Mesenchymal stem cell (in vitro differentiated cells and primary cell): Measurements from ENCODE around the gene SH3TC2.

Experiments used
- DNase-seq: peaks from one replicate; pipeline ENCODE4 v3.0.0-alpha.2; 2013
- H2AFZ ChIP-seq: one replicate; pipeline ENCODE4 v1.6.1; 2013; ENCODE audit warnings: low read depth, mild to moderate bottlenecking, control low read depth, inconsistent platforms, low read length, moderate library complexity
- H2AK5ac ChIP-seq: 2 replicates; pipeline ENCODE4 v1.6.1; 2013; ENCODE audit warnings: low read length, moderate library complexity, mild to moderate bottlenecking, inconsistent platforms; ENCODE audit not compliant: severe bottlenecking
- H2BK120ac ChIP-seq: one replicate; pipeline ENCODE4 v1.6.1; 2013; ENCODE audit warnings: low read depth, mild to moderate bottlenecking, inconsistent platforms, low read length, moderate library complexity
- H2BK12ac ChIP-seq, 2 experiments: one replicate each; pipeline ENCODE4 v1.6.1; 2013; ENCODE audit warnings: inconsistent platforms in 2 of 2, low read length in 2 of 2, mild to moderate bottlenecking in 2 of 2, moderate library complexity in 2 of 2, control low read depth in 1 of 2
- H2BK15ac ChIP-seq: one replicate; pipeline ENCODE4 v1.6.1; 2013; ENCODE audit warnings: mild to moderate bottlenecking, low read depth, inconsistent platforms; ENCODE audit not compliant: poor library complexity, severe bottlenecking
- H2BK5ac ChIP-seq: 2 replicates; pipeline ENCODE4 v1.6.1; 2013; ENCODE audit warnings: low read depth, mild to moderate bottlenecking, low read length, control low read depth, inconsistent platforms; ENCODE audit not compliant: poor library complexity, severe bottlenecking
- H3K14ac ChIP-seq, 2 experiments: one replicate each; pipeline ENCODE4 v1.6.1; 2013; ENCODE audit warnings: inconsistent platforms in 2 of 2, low read length in 2 of 2, control low read depth in 1 of 2, mild to moderate bottlenecking in 1 of 2, moderate library complexity in 1 of 2
- H3K18ac ChIP-seq, 2 experiments: one replicate each; pipeline ENCODE4 v1.6.1; 2013; ENCODE audit warnings: inconsistent platforms in 2 of 2, low read length in 2 of 2, control low read depth in 1 of 2, low read depth in 1 of 2, mild to moderate bottlenecking in 1 of 2
- H3K23ac ChIP-seq, 2 experiments: one replicate each; pipeline ENCODE4 v1.6.1; 2013; ENCODE audit warnings: inconsistent platforms in 2 of 2, low read length in 2 of 2, mild to moderate bottlenecking in 2 of 2, moderate library complexity in 2 of 2, control low read depth in 1 of 2
- H3K27ac ChIP-seq: 2 replicates; pipeline ENCODE4 v1.5.1; 2013; ENCODE audit warnings: mild to moderate bottlenecking, moderate library complexity, low read length, control low read depth, inconsistent platforms; ENCODE audit not compliant: poor library complexity, severe bottlenecking
- H3K27me3 ChIP-seq, 2 experiments: 2 replicates each; pipeline versions ENCODE4 v1.6.1 to v1.7.0; 2013; ENCODE audit warnings: low read length in 2 of 2, mild to moderate bottlenecking in 2 of 2, moderate library complexity in 2 of 2, control low read depth in 1 of 2, inconsistent platforms in 1 of 2; ENCODE audit not compliant: control insufficient read depth in 1 of 2, insufficient read depth in 1 of 2
- H3K36me3 ChIP-seq, 2 experiments: 2 replicates each; pipeline versions ENCODE4 v1.6.1 to v1.7.0; 2013; ENCODE audit warnings: low read length in 2 of 2, control low read depth in 1 of 2, inconsistent platforms in 1 of 2, low read depth in 1 of 2, mild to moderate bottlenecking in 1 of 2; ENCODE audit not compliant: insufficient read depth in 2 of 2, control insufficient read depth in 1 of 2
- H3K4ac ChIP-seq, 2 experiments: one replicate each; pipeline ENCODE4 v1.6.1; 2013; ENCODE audit warnings: inconsistent platforms in 2 of 2, low read length in 2 of 2, mild to moderate bottlenecking in 2 of 2, moderate library complexity in 2 of 2, control low read depth in 1 of 2, low read depth in 1 of 2
- H3K4me1 ChIP-seq: 2 replicates; pipeline ENCODE4 v1.6.1; 2013; ENCODE audit warnings: low read depth, low read length, control low read depth; ENCODE audit not compliant: control insufficient read depth, insufficient read depth
- H3K4me2 ChIP-seq: 2 replicates; pipeline ENCODE4 v1.6.1; 2013; ENCODE audit warnings: low read length, mild to moderate bottlenecking, inconsistent platforms; ENCODE audit not compliant: poor library complexity, severe bottlenecking
- H3K4me3 ChIP-seq, 2 experiments: 2 replicates each; pipeline versions ENCODE4 v1.5.1 to v1.7.0; 2013; ENCODE audit warnings: low read length in 2 of 2, mild to moderate bottlenecking in 2 of 2, control low read depth in 1 of 2, low read depth in 1 of 2; ENCODE audit not compliant: insufficient read depth in 1 of 2
- H3K79me1 ChIP-seq: replicated peaks from 2 replicates; pipeline ENCODE4 v1.6.1; 2013; ENCODE audit warnings: mild to moderate bottlenecking, control low read depth, low read length, inconsistent platforms; ENCODE audit not compliant: poor library complexity, severe bottlenecking
- H3K9ac ChIP-seq: 2 replicates; pipeline ENCODE4 v1.7.0; 2013; ENCODE audit warnings: mild to moderate bottlenecking, low read length, moderate library complexity
- H3K9me3 ChIP-seq: 2 replicates; pipeline ENCODE4 v1.7.0; 2013; ENCODE audit warnings: mild to moderate bottlenecking, low read length; ENCODE audit not compliant: control insufficient read depth
- H4K8ac ChIP-seq: one replicate; pipeline ENCODE4 v1.6.1; 2013; ENCODE audit warnings: inconsistent platforms, mild to moderate bottlenecking, low read length, moderate library complexity
- H4K91ac ChIP-seq: one replicate; pipeline ENCODE4 v1.6.1; 2013; ENCODE audit warnings: mild to moderate bottlenecking, low read length, inconsistent platforms
- WGBS: methylation state at CpG from one replicate; pipeline ENCODE4 v1.1.7; 2013; ENCODE audit warnings: mixed read lengths; 5-methylcytosine and 5-hydroxymethylcytosine counted together

The SH3TC2 gene

GRCh38 chr5:149014571-149015031, 48.3 kb downstream of the SH3TC2 start:
- Histone ChIP-seq H3K36me3 (no peaks in the 10 kb centered on the region), H2AK5ac (no peak overlapping the region), H2BK5ac (no peak overlapping the region), H3K23ac (no peak overlapping the region), H3K27ac (no peak overlapping the region), H3K4me2 (no peak overlapping the region), H3K4me3 (no peak overlapping the region), H4K8ac (peak overlapping the region; percentile 47), H2AFZ (no peak overlapping the region), H3K4me1 (peaks cover 8% of the 10 kb centered on the region), H2BK12ac (peak overlapping the region; percentile 23 to 96), H3K14ac (no peak overlapping the region), H3K9me3 (no peaks in the 10 kb centered on the region), H3K27me3 (peaks cover 0 to 19% of the 10 kb centered on the region in 2 experiments), H3K9ac (no peak overlapping the region), H2BK120ac (peak overlapping the region; percentile 95), H2BK15ac (peak overlapping the region; percentile 38), H3K18ac (peak overlapping the region; percentile 44 to 86), H3K79me1 (no peaks in the 10 kb centered on the region), H4K91ac (no peak overlapping the region), H3K4ac (peak overlapping the region; percentile 55 to 94)
- DNase-seq: peak; percentile 81
- WGBS: 34% methylated on average over 2 of the region's 2 CpGs

DNA sequence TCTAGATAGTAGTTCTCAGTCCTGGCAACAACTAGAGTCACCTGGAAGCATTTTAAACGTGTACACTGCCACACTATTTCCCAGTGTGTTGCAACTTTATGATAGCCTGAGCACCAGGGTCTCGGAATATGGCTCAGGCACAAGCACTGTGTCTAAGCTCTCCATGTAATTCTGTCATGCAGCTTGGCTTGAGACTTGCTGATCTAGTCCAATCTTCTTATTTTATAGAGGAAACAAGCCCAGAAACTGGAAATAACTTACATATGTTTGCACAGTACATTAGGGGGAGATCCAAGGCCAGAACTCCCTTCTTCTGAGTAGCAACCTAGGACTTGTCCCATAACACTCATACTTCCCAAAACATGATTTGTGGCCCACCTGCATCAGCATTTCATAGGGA, 49.1 kb downstream of the SH3TC2 start:
- H2BK5ac ChIP-seq: no peak overlapping the region
- no peak overlapping the region for H2AK5ac ChIP-seq
- H3K9me3 ChIP-seq: no peaks in the 10 kb centered on the region
- no peak overlapping the region for H2AFZ ChIP-seq
- H2BK12ac ChIP-seq: peak overlapping the region; percentile 47 to 96
- peak overlapping the region; percentile 40 to 86 for H3K18ac ChIP-seq
- no peaks in the 10 kb centered on the region for H3K36me3 ChIP-seq
- peak overlapping the region; percentile 95 for H2BK120ac ChIP-seq
- H3K9ac ChIP-seq: no peak overlapping the region
- 56% methylated on average over 2 of the region's 2 CpGs for WGBS
- peak overlapping the region; percentile 32 to 60 for H3K4ac ChIP-seq
- H3K4me3 ChIP-seq: no peak overlapping the region
- no peak overlapping the region for H3K14ac ChIP-seq
- peaks cover 0 to 27% of the 10 kb centered on the region in 2 experiments for H3K27me3 ChIP-seq
- H4K91ac ChIP-seq: peak overlapping the region; percentile 92
- peak overlapping the region; percentile 47 for H4K8ac ChIP-seq
- no peak overlapping the region for H2BK15ac ChIP-seq
- no peak overlapping the region for H3K23ac ChIP-seq
- no peak overlapping the region for H3K27ac ChIP-seq
- DNase-seq: no peak
- H3K79me1 ChIP-seq: no peaks in the 10 kb centered on the region
- peaks cover 8% of the 10 kb centered on the region for H3K4me1 ChIP-seq
- H3K4me2 ChIP-seq: no peak overlapping the region

DNA sequence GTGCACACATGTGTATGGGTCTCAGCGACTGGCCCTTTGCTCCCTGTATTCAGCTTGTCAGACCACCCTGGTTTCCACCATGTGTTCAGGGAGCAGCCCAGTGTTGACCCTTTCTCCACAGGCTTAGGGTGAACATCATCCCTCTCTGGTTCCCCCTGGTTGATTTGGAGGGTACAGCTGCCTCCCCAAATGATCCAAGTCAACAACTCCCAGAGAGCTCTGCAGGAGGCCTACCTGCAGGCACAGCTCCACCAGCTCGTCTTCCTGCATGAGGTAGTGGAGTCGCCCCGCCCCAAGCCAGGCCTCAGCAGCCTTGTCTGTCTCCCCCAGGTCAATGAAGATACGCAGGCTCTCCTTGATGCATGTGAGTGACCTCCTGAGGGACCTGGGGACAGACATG, 50.5 kb downstream of the SH3TC2 start:
- Histone ChIP-seq H3K4me2 (no peak overlapping the region), H2AK5ac (no peak overlapping the region), H3K9me3 (no peaks in the 10 kb centered on the region), H3K27ac (no peak overlapping the region), H4K8ac (no peak overlapping the region), H3K14ac (peak overlapping the region in 1 of 2 experiments; percentile 44), H3K18ac (peak overlapping the region; percentile 52 to 67), H3K4me1 (peaks cover 8% of the 10 kb centered on the region), H3K27me3 (peaks cover 0 to 36% of the 10 kb centered on the region in 2 experiments), H2BK120ac (no peak overlapping the region), H2BK12ac (peak overlapping the region; percentile 69 to 90), H3K79me1 (no peaks in the 10 kb centered on the region), H2BK5ac (no peak overlapping the region), H3K23ac (no peak overlapping the region), H2AFZ (no peak overlapping the region), H2BK15ac (no peak overlapping the region), H3K4ac (peak overlapping the region in 1 of 2 experiments; percentile 26), H4K91ac (peak overlapping the region; percentile 86), H3K36me3 (no peaks in the 10 kb centered on the region), H3K4me3 (no peak overlapping the region), H3K9ac (no peak overlapping the region)
- WGBS: 100% methylated on average over 5 of the region's 5 CpGs
- DNase-seq: no peak

GRCh38 chr5:149011728-149012127, 51.1 kb downstream of the SH3TC2 start:
- H3K36me3 ChIP-seq: no peaks in the 10 kb centered on the region
- H4K91ac ChIP-seq: no peak overlapping the region
- H3K4ac ChIP-seq: no peak overlapping the region
- H3K27ac ChIP-seq: no peak overlapping the region
- DNase-seq: no peak
- H3K9me3 ChIP-seq: no peaks in the 10 kb centered on the region
- H3K23ac ChIP-seq: no peak overlapping the region
- no peak overlapping the region for H3K4me3 ChIP-seq
- no peak overlapping the region for H2AK5ac ChIP-seq
- no peak overlapping the region for H2BK5ac ChIP-seq
- no peaks in the 10 kb centered on the region for H3K79me1 ChIP-seq
- WGBS: no CpG with 5 or more reads among the region's 2 CpGs
- no peak overlapping the region for H4K8ac ChIP-seq
- no peak overlapping the region for H3K4me2 ChIP-seq
- no peak overlapping the region for H3K9ac ChIP-seq
- H3K4me1 ChIP-seq: peaks cover 8% of the 10 kb centered on the region
- no peak overlapping the region for H2BK12ac ChIP-seq
- no peak overlapping the region for H2BK15ac ChIP-seq
- H2BK120ac ChIP-seq: no peak overlapping the region
- H3K14ac ChIP-seq: no peak overlapping the region
- peaks cover 0 to 36% of the 10 kb centered on the region in 2 experiments for H3K27me3 ChIP-seq
- no peak overlapping the region for H3K18ac ChIP-seq
- no peak overlapping the region for H2AFZ ChIP-seq
